ENCODE results near the gene HIBADH.
"Not testable (repeated sequence)": the region's sequence is repeated elsewhere in the genome, so short reads cannot be mapped to it uniquely, and the experiment has no call there.

The HIBADH gene

DNA sequence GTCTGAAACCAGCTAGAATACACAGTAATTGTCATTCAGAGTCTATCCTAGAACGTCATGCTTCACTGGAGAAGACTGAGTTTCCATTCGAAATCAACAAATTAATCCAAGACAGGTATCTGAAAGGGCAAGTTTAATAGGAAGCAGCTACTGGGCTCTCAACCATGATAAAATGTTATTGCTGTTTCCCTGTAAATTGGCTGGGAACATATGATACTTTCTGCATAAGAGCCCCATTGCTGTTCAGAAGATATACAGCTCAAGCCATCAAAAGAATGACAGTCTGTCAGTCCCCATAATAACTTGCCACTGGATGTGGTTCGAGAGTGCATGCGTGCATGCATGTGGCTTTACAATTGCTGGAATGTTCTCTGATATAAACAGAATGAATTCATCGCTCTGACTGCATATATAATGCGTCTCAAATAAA lies 129.0 kb downstream of the HIBADH start:
- no peak for DNase-seq

DNA sequence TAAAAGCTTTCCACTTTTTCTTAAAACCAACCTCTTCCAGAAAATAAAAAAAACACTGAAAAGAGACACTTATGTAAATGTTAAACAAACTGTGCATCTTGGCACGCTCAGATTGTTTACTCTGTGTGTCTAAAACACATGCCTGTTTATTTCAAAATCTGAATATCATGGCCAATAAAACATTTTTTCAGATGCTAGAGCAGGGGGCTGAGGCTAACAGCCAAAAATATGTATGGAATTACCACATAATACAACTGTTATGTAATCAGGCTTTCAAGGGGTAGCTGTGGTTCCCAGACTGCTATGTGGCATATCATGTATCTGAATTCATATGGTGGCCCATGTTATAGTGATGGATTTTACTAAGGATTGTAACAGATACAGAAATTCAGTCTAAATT lies 130.4 kb downstream of the HIBADH start:
- DNase-seq = no peak

GRCh38 chr7:27527348-27527714 lies 135.4 kb downstream of the HIBADH start:
- DNase-seq = no peak

DNA sequence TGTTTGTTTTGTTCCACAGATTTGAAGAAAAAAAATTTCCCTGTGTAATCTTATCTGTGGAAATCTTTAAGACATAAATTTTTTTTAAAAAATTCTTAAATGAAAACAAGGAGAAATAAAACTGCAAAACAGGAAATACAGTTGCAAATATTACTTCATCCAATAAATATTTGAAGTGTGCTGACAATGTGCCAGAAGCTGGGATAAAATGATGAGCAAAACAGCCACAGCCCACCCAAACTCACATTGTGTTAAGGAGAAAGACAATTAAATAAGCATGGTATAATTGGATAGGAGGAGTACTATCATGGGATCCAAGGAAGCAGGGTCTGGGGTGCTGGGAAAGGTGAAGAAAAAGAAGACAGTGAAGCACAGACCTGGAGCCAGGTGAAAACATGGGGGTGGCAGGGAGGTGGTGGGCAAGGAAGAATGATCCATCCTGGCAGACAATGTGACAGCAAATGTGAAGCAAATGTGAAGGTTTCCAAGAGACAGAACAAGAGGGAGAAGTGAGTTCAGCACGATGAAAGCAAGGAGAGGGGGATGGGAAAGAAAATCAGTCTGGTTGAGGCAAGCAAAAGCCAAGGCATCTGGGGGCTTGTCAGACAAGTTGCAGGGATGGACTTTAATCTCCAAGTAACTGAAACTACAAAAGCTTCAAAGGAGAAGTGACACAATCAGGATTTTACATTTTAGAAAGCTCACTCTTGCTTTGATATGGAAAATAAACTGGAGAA lies 135.9 kb downstream of the HIBADH start:
- no peak for DNase-seq

- no peak for DNase-seq
These were observed 136.6 kb downstream of the HIBADH start for GRCh38 chr7:27526131-27526530.

DNA sequence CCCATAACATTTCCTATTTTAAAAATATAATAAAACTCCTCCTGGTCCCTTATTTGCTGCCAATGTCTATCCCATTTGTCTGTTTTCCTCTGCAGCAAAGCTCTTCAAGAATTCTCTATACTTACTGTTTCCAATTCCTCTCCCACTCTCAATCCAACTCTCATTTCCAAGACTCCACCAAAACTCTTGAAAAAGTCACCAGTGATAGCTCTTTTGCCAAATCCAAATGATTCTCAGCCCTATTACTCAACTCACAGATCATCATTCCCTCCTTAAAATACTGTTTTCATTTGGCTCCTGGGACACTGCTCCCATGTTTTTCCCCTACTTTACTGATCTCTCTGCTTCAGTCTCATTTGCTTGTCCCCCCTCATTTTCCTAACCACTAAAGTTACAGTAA lies 139.4 kb downstream of the HIBADH start:
- DNase-seq = no peak

GRCh38 chr7:27522566-27522965 lies 140.1 kb downstream of the HIBADH start:
- DNase-seq = no peak

DNA sequence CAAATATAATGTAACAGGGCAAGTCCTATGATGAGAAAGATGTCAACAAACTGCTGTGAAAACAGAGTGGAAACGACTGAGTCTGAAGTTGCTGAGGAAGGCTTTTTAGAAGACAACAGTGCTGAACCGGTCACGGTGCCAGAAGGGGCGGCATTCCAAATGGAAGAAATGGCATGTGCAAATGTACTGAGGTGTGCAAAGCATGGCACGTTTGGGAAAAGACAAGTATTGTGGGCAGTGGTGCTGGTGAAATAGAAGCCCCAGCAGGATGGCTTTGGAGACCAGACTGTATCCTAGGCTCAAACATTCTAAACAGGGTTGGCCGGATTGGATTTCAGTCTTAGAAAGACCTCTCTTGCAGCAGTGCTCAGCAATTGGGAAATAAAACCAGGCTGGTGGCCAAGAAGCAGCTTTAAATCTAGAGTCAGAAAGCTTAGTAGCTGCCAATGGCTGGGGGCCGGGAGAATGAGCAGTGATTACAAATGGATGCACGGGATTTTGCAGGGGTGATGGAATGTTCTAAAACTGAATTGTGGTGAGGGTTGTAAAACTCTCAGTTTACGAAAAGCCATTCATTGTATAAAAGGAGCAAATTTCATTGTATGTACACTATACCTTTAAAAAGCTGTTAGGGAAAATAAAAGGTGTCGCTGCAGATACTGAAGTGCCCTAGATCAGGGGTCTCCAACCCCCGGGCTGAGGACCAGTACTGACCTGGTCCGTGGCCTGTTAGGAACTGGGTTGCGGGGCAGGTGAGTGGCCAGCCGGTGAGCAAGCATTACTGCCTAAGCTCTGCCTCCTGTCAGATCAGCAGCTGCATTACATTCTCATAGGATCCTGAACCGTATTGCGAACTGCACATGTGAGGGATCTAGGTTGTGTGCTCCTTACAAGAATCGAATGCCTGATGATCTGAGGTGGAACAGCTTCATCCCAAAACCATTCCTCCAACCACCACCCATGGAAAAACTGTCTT lies 141.6 kb downstream of the HIBADH start:
- no peak for DNase-seq

DNA sequence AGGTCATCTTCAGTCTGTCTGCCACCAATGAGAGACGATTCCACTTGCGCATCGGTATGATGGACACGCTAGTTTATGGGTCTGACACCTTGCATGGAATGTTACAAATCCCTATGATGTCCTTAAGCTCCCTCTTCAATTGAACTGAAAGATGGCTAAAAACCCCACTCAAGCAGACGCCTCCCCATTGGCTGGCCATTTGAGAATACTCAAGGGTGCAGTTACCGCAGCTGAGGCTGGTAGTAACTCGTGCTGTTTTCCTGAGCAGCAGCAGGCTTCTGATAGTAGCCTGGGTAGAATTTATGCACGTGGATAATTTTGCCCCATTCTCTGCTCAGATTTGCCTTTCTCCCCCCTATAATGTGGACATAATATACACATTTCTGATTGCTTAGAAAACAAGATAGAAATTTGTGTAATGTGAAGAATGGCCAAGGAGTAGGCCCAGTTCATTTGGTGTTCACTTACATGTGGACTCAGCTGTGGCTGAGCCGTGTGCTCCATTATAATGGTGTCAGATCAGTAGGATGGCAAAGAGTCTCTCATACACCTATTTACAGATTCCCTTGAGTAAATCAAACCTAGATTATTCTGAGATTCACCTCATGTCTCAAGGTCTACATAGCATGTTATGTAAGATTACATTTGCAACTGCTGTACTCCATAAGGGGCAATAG lies 142.8 kb downstream of the HIBADH start:
- DNase-seq = no peak

DNA sequence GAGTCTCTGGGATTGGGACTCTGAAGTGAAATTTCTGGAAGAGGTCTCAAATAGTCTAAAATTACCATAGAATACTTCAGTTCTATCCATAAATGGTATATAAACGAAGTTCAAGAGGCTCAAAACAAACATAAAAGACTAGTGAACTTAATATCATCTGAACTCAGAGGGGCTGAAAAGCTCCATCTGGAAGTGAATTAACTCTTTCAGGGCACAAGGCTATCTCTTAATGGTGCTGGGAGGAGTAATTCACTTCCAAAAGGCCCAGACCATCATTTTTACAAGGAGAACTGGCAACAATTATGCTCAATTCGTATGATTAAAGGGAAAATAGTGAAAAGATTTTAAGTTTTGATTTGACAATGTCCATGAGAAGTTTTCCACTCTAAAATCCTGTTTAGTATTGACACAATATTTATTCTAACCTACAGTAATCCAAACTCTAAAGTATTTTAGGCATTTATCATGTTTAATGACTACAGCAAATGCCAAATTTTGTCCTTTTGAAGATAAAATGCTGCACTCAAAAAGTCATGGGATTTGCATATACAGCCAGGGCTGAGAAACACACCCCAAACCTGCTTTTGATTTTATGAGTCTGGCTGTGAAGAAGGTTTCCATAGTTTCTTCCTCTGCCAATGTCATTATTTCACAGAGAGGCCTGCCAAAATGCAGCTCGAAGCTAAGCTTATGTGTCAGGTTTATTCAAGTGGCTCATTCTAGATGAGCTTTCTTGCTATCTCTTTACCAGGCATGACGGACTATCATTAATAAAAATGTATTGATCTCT lies 143.9 kb downstream of the HIBADH start:
- DNase-seq = no peak

GRCh38 chr7:27516421-27516820 lies 146.3 kb downstream of the HIBADH start:
- DNase-seq = peak; percentile 8

GRCh38 chr7:27515933-27516332 lies 146.8 kb downstream of the HIBADH start:
- DNase-seq = no peak

GRCh38 chr7:27514861-27515260 lies 147.8 kb downstream of the HIBADH start:
- no peak for DNase-seq

DNA sequence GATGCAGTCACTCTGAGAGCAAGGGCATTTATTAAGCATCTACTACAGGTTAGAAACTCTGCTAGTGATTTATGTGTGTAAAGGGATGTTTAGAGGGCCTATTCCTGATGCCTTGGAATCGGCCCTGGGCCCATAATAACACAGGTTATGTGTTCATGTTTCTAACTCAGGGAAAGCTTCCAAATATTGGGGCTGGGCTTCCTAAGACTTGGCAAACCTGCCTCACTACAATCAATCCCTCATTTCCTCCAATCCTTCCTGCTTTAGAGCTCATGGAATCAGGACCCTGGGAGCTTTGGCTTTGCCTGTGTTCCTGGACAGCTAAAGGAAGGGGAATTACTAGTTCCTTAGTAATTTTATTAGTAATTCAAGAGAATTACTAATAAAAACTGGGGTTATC lies 148.8 kb downstream of the HIBADH start:
- no peak for DNase-seq

- not testable (repeated sequence) for DNase-seq
These were observed 151.3 kb downstream of the HIBADH start for GRCh38 chr7:27511370-27511769.

DNA sequence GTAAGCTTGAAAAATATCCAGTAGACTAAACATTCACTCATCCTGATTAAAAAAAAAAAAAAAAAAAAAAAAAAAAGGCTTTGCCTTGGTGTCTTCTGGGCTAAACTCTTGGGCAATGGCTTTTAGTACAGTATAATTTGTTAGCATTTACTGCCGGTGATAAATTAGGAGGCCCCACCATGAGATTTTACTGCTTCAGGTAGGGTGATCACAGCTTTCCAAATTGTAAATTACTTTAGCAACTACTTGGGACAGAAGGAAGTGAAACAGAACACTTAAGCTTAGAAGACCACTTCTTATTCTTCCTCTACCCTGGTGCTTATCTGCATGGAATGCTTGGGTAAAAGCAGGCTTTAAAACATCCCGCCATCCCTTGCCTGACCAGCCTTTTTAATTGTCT lies 152.1 kb downstream of the HIBADH start:
- no peak for DNase-seq

- not testable (repeated sequence) for DNase-seq
These were observed 160.8 kb downstream of the HIBADH start for GRCh38 chr7:27501879-27502278.

DNA sequence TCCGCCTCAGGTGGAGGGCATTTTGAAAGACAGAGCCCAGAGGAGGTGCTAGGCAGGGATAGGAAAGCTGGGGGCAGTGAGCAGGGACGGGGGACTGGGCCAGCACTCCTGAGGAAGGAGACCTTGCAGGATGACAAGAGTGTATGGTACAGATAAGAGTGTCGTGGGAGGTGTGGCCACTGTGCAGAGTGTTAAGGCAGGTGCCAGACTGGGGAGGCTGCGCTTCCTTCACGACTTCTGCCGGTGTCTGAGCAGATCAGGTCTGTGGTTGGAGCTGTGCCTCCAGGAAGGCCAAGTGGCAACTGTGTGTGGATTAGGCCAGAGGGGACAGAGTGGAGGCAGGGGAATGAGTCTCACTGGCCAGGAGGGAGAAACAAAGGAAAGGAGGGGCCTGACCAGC lies 161.7 kb downstream of the HIBADH start:
- no peak for DNase-seq

- no peak for DNase-seq
These were observed 170.5 kb downstream of the HIBADH start for GRCh38 chr7:27492224-27492623.

- DNase-seq = no peak
These were observed 171.1 kb downstream of the HIBADH start for GRCh38 chr7:27491534-27491933.

GRCh38 chr7:27487509-27487908 lies 175.2 kb downstream of the HIBADH start:
- DNase-seq = no peak

GRCh38 chr7:27484451-27484850 lies 178.2 kb downstream of the HIBADH start:
- no peak for DNase-seq

DNA sequence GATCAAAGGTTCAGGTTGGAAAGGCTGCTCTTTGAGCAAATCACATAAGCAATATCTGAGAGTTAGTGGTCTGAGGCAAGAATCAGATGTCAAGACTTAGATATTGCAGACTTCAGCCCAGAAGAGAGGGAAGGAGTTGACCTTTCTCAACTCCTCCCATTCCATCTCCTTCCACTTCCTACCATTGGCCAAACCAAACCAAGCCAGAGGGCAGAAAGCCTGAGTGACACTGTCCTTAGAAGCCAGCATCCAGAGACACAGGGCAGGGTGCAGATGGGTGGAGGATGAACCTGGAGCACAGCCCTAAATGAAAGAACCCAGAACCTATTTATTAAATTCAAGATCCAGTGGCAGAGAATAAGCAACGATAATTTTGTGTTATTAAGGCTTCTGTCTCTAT lies 180.5 kb downstream of the HIBADH start:
- DNase-seq = no peak
